ENCODE results near the gene LYRM4.
A peak's percentile ranks its signal among the peaks of the same experiment; 100 is the strongest.

The LYRM4 gene

GRCh38 chr6:5146398-5146797, 114.4 kb downstream of the LYRM4 start:
- DNase-seq (ENCODE audit: low read depth), result no peak

GRCh38 chr6:5143634-5144311, 117.0 kb downstream of the LYRM4 start:
- peak; percentile 71 for DNase-seq (ENCODE audit: low read depth)

- DNase-seq (ENCODE audit: low read depth), result no peak
Measured at GRCh38 chr6:5142915-5143314, 117.8 kb downstream of the LYRM4 start.

GRCh38 chr6:5142131-5142530, 118.6 kb downstream of the LYRM4 start:
- DNase-seq (ENCODE audit: low read depth), result no peak

GRCh38 chr6:5141046-5141445, 119.7 kb downstream of the LYRM4 start:
- DNase-seq (ENCODE audit: low read depth), result no peak

GRCh38 chr6:5139828-5140771, 120.7 kb downstream of the LYRM4 start:
- DNase-seq (ENCODE audit: low read depth), result no peak

- DNase-seq (ENCODE audit: low read depth), result no peak
Measured at GRCh38 chr6:5138995-5139827, 121.5 kb downstream of the LYRM4 start.

- no peak for DNase-seq (ENCODE audit: low read depth)
Measured at GRCh38 chr6:5136851-5137250, 123.9 kb downstream of the LYRM4 start.

GRCh38 chr6:5135788-5136376, 124.9 kb downstream of the LYRM4 start:
- DNase-seq (ENCODE audit: low read depth), result no peak

- DNase-seq (ENCODE audit: low read depth), result no peak
Measured at GRCh38 chr6:5133943-5134342, 126.8 kb downstream of the LYRM4 start.

GRCh38 chr6:5132731-5133130, 128.0 kb downstream of the LYRM4 start:
- peak; percentile 40 for DNase-seq (ENCODE audit: low read depth)

GRCh38 chr6:5130135-5130866, 130.4 kb downstream of the LYRM4 start:
- no peak for DNase-seq (ENCODE audit: low read depth)

- DNase-seq (ENCODE audit: low read depth), result no peak
Measured at GRCh38 chr6:5128351-5128750, 132.4 kb downstream of the LYRM4 start.

- no peak for DNase-seq (ENCODE audit: low read depth)
Measured at GRCh38 chr6:5127106-5127687, 133.6 kb downstream of the LYRM4 start.

- DNase-seq (ENCODE audit: low read depth), result no peak
Measured at GRCh38 chr6:5126214-5126613, 134.5 kb downstream of the LYRM4 start.

GRCh38 chr6:5125152-5126006, 135.4 kb downstream of the LYRM4 start:
- peak; percentile 36 for DNase-seq (ENCODE audit: low read depth)

- no peak for DNase-seq (ENCODE audit: low read depth)
Measured at GRCh38 chr6:5124526-5124925, 136.2 kb downstream of the LYRM4 start.

GRCh38 chr6:5123296-5124143, 137.2 kb downstream of the LYRM4 start:
- DNase-seq (ENCODE audit: low read depth), result no peak

GRCh38 chr6:5122504-5123112, 138.1 kb downstream of the LYRM4 start:
- DNase-seq (ENCODE audit: low read depth), result no peak

Data from fibroblast of the conjunctiva (primary cell).